ENCODE data around the gene DYRK1A. TPM values are rescaled to one million over a fixed set of nuclear protein-coding genes. Genes with fewer than 3 reads are reported as not detected.

The DYRK1A gene
- total RNA-seq, 1 donor from 2014 or later, result 48.3 TPM

GRCh38 chr21:37565530-37566223 is 199.1 kb downstream of the DYRK1A start:
- DNase-seq (ENCODE audit: low read depth in 2 of 2), result no peak

- no peak for DNase-seq (ENCODE audit: low read depth in 2 of 2)
Measured at GRCh38 chr21:37566790-37567615, 200.4 kb downstream of the DYRK1A start.

GRCh38 chr21:37568415-37568814 is 201.8 kb downstream of the DYRK1A start:
- no peak for DNase-seq (ENCODE audit: low read depth in 2 of 2)

- no peak for DNase-seq (ENCODE audit: low read depth in 2 of 2)
Measured at GRCh38 chr21:37568916-37569315, 202.3 kb downstream of the DYRK1A start.

- no peak for DNase-seq (ENCODE audit: low read depth in 2 of 2)
Measured at GRCh38 chr21:37571442-37571841, 204.9 kb downstream of the DYRK1A start.

- no peak for DNase-seq (ENCODE audit: low read depth in 2 of 2)
Measured at GRCh38 chr21:37574316-37574715, 207.7 kb downstream of the DYRK1A start.

- DNase-seq (ENCODE audit: low read depth in 2 of 2), result no peak
Measured at GRCh38 chr21:37574751-37575150, 208.2 kb downstream of the DYRK1A start.

- no peak for DNase-seq (ENCODE audit: low read depth in 2 of 2)
Measured at GRCh38 chr21:37575580-37575979, 209.0 kb downstream of the DYRK1A start.

Other genes with a start within 250 kb of the DYRK1A start
- 68.4 and 85.7 TPM in 2 replicates for gene VPS26C, start 99.4 kb upstream of the DYRK1A start, total RNA-seq